ENCODE results near the gene CAT. TPM values are rescaled to one million over a fixed set of nuclear protein-coding genes. Genes with fewer than 3 reads are reported as not detected.

The CAT gene
- total and polyA plus RNA-seq, 9 of the 15 experiments (the other 6 are each of a cell fraction or from before 2014, with no cell fraction given) = 86.7 to 183 (median 114) TPM

GRCh38 chr11:34423300-34423699 is 15.4 kb upstream of the CAT start:
- WGBS (ENCODE audit: insufficient coverage, low coverage, missing lambda C conversion rate) = 73% methylated on average over 7 of the region's 7 CpGs
- Histone ChIP-seq H3K27me3 (ENCODE audit: control insufficient read depth in 2 of 2, insufficient read depth in 2 of 2, low read length in 2 of 2) (peaks cover 0 to 3% of the 10 kb centered on the region in 2 experiments; a peak in 1 of 5 replicates), H3K9me3 (replicated peaks; ENCODE audit: control insufficient read depth, insufficient read depth, low read depth, low read length) (no peaks in the 10 kb centered on the region), H3K79me2 (ENCODE audit: control insufficient read depth, insufficient read depth, low read length) (no peaks in the 10 kb centered on the region), H4K20me1 (replicated peaks; ENCODE audit: control insufficient read depth, insufficient read depth, low read length) (no peaks in the 10 kb centered on the region), H3K4me3 (no peak overlapping the region), H3K4me2 (ENCODE audit: insufficient read depth, low read length) (no peak overlapping the region), H3K4me1 (replicated peaks in 1 of 2; ENCODE audit: control insufficient read depth in 2 of 2, insufficient read depth in 2 of 2, low read length in 2 of 2) (peaks cover 0 to 22% of the 10 kb centered on the region in 2 experiments; a peak in 3 of 5 replicates), H2AFZ (ENCODE audit: low read depth, low read length) (no peak overlapping the region), H3K36me3 (ENCODE audit: control insufficient read depth, insufficient read depth, low read length) (no peaks in the 10 kb centered on the region), H3K9me1 (ENCODE audit: control insufficient read depth, insufficient read depth, low read length) (no peaks in the 10 kb centered on the region), H3K27ac (ENCODE audit: extremely low read depth, low read depth, low read length) (no peak overlapping the region), H3K9ac (ENCODE audit: insufficient read depth in 1 of 2, low read depth in 2 of 2, low read length in 2 of 2) (no peak overlapping the region; a peak in 1 of 4 replicates)
- ATAC-seq = no peak
- TF ChIP-seq BACH1 (tag; IDR thresholded peaks at IDR 0.05) (no peak), EHMT2 (IDR thresholded peaks at IDR 0.05) (no peak), ZBTB17 (CRISPR knock-in tag; IDR thresholded peaks at IDR 0.05) (no peak), KDM5B (IDR thresholded peaks at IDR 0.05; ENCODE audit: insufficient replicate concordance, low read depth, low read length) (no peak), SMC3 (conservative IDR thresholded peaks at IDR 0.05; ENCODE audit: insufficient read depth, low read depth, low read length) (no peak), ZBTB11 (CRISPR knock-in tag; IDR thresholded peaks at IDR 0.05) (no peak), ZFP91 (CRISPR knock-in tag; IDR thresholded peaks at IDR 0.05) (no peak), SIX5 (IDR thresholded peaks at IDR 0.05; ENCODE audit: borderline replicate concordance in 1 of 2, insufficient read depth in 1 of 2, low read depth in 1 of 2, low read length in 2 of 2) (no peak), STAG1 (CRISPR knock-in tag; IDR thresholded peaks at IDR 0.05; ENCODE audit: borderline replicate concordance) (no peak), ZNF165 (CRISPR knock-in tag; IDR thresholded peaks at IDR 0.05; ENCODE audit: borderline replicate concordance) (no peak), ZNF140 (CRISPR knock-in tag; IDR thresholded peaks at IDR 0.05) (no peak)
- ChIA-PET CTCF (ENCODE audit: low intra/inter-chr PET ratio) (interaction anchor here (0.7 kb wide), 1 partner anchor 23 kb away, joined by 3 read pairs; no protein-coding TSS in a partner anchor), POLR2A (interaction anchor here (1.5 kb wide), 1 partner anchor 10 kb away, joined by 4 read pairs; no protein-coding TSS in a partner anchor)
- FAIRE-seq = no peak
- no TSS peak for BruUV-seq (replicated peaks)
- in situ Hi-C loops (cut with MboI) = no loop called here
- intact Hi-C loops (cut with micrococcal nuclease) = no loop called here
- no peak for DNase-seq (ENCODE audit: extremely low read depth in 1 of 4, low spot score in 3 of 4)
